GOT3 (cell line): ENCODE measurements around the gene HIP1.
"Not testable (repeated sequence)": the region's sequence is repeated elsewhere in the genome, so short reads cannot be mapped to it uniquely, and the experiment has no call there.

Experiments used
- DNase-seq: peaks from one replicate; lab custom pipeline; 2025; ENCODE audit warnings: mixed read lengths; lab: John Stamatoyannopoulos, UW

The HIP1 gene

GRCh38 chr7:75738975-75739795 lies 444 bp upstream of the HIP1 start:
- DNase-seq = peak; percentile 98

- DNase-seq = no peak
These were observed 711 bp downstream of the HIP1 start for GRCh38 chr7:75737856-75738603.

- no peak for DNase-seq
These were observed 3.0 kb downstream of the HIP1 start for GRCh38 chr7:75735581-75736350.

GRCh38 chr7:75734586-75735458 lies 3.9 kb downstream of the HIP1 start:
- no peak for DNase-seq

- DNase-seq = no peak
These were observed 5.7 kb downstream of the HIP1 start for GRCh38 chr7:75732764-75733630.

GRCh38 chr7:75732016-75732521 lies 6.7 kb downstream of the HIP1 start:
- DNase-seq = no peak

- DNase-seq = no peak
These were observed 8.9 kb downstream of the HIP1 start for GRCh38 chr7:75729851-75730274.

GRCh38 chr7:75727881-75728593 lies 10.7 kb downstream of the HIP1 start:
- no peak for DNase-seq

- not testable (repeated sequence) for DNase-seq
These were observed 11.4 kb downstream of the HIP1 start for GRCh38 chr7:75727351-75727750.

GRCh38 chr7:75725306-75725705 lies 13.4 kb downstream of the HIP1 start:
- no peak for DNase-seq

GRCh38 chr7:75723444-75723843 lies 15.3 kb downstream of the HIP1 start:
- no peak for DNase-seq

GRCh38 chr7:75722373-75722772 lies 16.4 kb downstream of the HIP1 start:
- no peak for DNase-seq

- not testable (repeated sequence) for DNase-seq
These were observed 16.8 kb downstream of the HIP1 start for GRCh38 chr7:75721922-75722321.

- DNase-seq = no peak
These were observed 17.3 kb downstream of the HIP1 start for GRCh38 chr7:75721426-75721825.

GRCh38 chr7:75719626-75720025 lies 19.1 kb downstream of the HIP1 start:
- DNase-seq = no peak

- no peak for DNase-seq
These were observed 20.2 kb downstream of the HIP1 start for GRCh38 chr7:75718390-75719031.

GRCh38 chr7:75717746-75718145 lies 21.0 kb downstream of the HIP1 start:
- DNase-seq = not testable (repeated sequence)

GRCh38 chr7:75716992-75717626 lies 21.6 kb downstream of the HIP1 start:
- no peak for DNase-seq

- no peak for DNase-seq
These were observed 22.9 kb downstream of the HIP1 start for GRCh38 chr7:75715864-75716263.
